ENCODE results near the gene RTP2. TPM values are rescaled to one million over a fixed set of nuclear protein-coding genes. Genes with fewer than 3 reads are reported as not detected.

RTP2 gene
- total RNA-seq, 2 experiments from 2014 or later: not detected

DNA sequence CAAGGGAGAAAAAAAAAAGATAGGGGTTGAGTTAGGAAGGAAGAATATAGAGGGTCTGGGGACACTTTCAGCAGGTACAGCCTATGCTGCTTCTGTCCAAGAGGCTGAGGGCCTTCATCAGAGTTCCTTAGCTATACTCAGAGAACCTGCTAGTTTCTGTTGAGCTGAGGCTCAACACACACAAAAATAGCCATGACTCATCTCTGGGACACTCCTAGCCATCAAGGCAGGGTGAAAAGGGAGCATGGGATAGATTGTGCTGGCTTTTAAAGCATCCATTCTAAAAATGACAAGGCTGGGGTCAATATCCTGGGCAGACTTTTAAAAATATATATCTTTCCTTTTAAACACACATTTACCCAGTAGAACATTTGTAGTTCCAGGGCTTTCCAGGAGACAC, 2.8 kb upstream of the RTP2 start:
- Mint-ChIP-seq H3K27ac (no peak overlapping the region), H3K9me3 (no peaks in the 10 kb centered on the region), H3K36me3 (ENCODE audit: low read depth) (no peaks in the 10 kb centered on the region), H3K27me3 (ENCODE audit: low read depth) (no peaks in the 10 kb centered on the region), H3K4me1 (ENCODE audit: low read depth) (no peaks in the 10 kb centered on the region), H3K4me3 (no peak overlapping the region)
- CTCF ChIA-PET: interaction anchor here (1.1 to 7.6 kb wide), 2 partner anchors 10 to 385 kb away, joined by 3 to 33 read pairs; no protein-coding TSS in a partner anchor
- intact Hi-C loops (cut with micrococcal nuclease): no loop called here
- no peak for DNase-seq

DNA sequence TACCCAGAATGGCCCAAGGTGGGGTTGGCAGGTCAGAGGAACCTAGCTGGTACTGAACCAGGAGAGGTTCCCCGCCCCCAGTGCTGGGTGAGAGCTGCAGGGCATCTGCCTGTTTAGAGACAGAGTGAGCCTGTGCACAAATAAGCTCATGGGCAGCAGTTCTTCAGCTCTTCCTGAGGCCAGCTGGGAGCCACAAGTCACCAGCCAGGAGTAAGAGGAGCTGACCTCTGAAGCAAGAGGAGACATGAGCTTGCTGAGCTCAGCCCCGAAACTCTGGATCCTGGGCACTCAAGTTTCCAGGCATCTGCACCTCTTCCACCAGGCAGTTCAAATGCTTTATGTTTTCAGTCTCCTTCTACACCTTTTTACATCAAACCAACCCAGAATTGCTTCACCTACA, 2.1 kb downstream of the RTP2 start:
- no peak for DNase-seq
- Mint-ChIP-seq H3K27me3 (ENCODE audit: low read depth) (peaks cover 5% of the 10 kb centered on the region), H3K4me1 (ENCODE audit: low read depth) (no peaks in the 10 kb centered on the region), H3K9me3 (no peaks in the 10 kb centered on the region), H3K4me3 (no peak overlapping the region), H3K36me3 (ENCODE audit: low read depth) (no peaks in the 10 kb centered on the region), H3K27ac (no peak overlapping the region)
- intact Hi-C loops (cut with micrococcal nuclease): no loop called here
- CTCF ChIA-PET: interaction anchor here (0.6 to 7.6 kb wide), 4 partner anchors 15 to 379 kb away, joined by 3 to 33 read pairs (median 8); no protein-coding TSS in a partner anchor

DNA sequence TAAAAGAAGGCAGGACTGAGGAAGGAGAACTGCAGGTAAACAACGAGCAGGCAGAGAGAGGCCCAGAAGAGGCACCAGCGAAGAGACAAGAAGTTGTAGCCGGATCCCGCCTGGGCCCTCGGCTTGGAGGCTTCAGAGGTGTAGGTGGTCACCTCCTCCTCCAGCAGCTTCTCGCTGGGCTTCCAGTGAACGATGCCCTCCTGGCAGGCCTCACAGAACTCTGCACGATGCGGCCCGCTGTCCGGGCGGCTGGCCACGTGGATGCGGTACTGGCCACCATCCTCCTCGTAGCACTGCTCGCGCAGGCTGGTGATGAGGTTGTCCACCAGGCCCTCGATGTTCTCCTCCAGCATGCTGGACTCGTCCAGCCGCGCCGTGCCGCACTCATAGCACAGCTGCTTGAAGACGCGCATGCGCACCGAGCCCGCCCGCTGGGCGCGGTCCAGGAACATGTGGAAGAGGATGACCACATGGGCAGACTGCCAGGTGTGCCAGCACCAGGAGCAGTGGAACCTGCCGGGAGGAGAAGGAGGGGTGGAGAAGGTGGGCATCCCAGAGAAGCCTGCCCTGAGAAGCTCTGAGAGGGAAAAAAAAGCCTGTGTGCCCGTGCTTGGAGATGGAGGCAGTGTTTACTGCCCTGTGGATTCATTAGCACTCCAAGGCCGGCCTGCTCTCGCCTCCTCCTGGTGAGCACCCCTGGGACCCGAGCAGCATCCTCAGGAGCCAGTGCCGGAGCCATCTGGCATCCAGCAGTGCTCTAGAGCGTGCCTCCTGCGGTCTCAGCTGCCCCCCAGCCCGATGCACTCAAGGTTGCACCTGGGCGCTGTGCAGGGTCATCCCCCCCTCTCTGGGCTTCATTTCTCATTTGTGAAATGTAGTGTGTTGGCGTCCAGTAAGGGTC, 3.6 kb downstream of the RTP2 start:
- DNase-seq: no peak
- CTCF ChIA-PET: interaction anchor here (0.6 to 0.7 kb wide), 2 partner anchors 17 to 759 kb away, joined by 3 to 4 read pairs; no protein-coding TSS in a partner anchor
- Mint-ChIP-seq H3K4me1 (ENCODE audit: low read depth) (no peaks in the 10 kb centered on the region), H3K27ac (no peak overlapping the region), H3K9me3 (no peaks in the 10 kb centered on the region), H3K4me3 (no peak overlapping the region), H3K36me3 (ENCODE audit: low read depth) (no peaks in the 10 kb centered on the region), H3K27me3 (ENCODE audit: low read depth) (peaks cover 11% of the 10 kb centered on the region)
- intact Hi-C loops (cut with micrococcal nuclease): no loop called here

DNA sequence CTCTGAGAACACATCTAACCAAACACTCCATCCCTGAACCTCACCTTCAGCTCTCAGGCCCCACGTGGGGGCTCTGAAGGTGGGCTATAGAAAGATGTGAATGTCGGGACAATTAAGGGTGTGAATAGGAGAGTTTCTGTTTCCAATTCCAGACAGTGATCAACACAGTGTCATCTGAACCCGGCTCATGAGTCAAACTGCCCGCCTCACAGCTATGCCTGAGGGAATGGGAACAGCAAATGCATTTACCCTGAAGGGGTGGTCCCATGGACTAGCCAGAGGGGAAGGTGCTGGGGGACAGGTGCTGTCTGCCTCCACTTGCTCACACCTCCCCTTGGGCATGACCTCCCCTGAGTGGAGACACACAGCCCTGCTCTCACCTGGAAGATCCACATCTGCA, 6.3 kb downstream of the RTP2 start:
- CTCF ChIA-PET: interaction anchor here (0.6 to 1.2 kb wide), 3 partner anchors 16 to 380 kb away, joined by 3 to 4 read pairs (median 3); no protein-coding TSS in a partner anchor
- Mint-ChIP-seq H3K4me1 (ENCODE audit: low read depth) (no peaks in the 10 kb centered on the region), H3K27ac (no peak overlapping the region), H3K36me3 (ENCODE audit: low read depth) (no peaks in the 10 kb centered on the region), H3K9me3 (no peaks in the 10 kb centered on the region), H3K27me3 (ENCODE audit: low read depth) (peaks cover 12% of the 10 kb centered on the region), H3K4me3 (no peak overlapping the region)
- intact Hi-C loops (cut with micrococcal nuclease): no loop called here
- DNase-seq: no peak

DNA sequence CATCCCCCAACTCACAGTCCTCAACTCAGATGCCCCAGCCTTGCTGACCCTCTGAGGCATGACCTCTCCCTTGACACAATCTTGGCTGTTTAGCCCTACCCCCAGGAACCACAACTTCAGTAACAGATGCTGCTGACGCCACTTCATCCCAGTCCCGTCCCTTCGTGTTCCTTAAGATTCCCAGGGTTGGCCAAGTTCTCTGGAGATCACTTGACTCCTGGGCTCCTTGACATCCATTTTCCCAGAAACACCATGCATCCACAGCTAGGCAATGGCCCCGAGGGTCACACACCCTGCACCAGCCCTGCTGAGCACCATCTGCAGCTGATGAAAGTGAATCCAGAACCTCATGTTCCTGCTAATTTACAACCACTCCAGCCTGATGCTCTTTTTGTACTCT, 6.9 kb downstream of the RTP2 start:
- DNase-seq: no peak
- CTCF ChIA-PET: interaction anchor here (0.6 to 1.2 kb wide), 3 partner anchors 16 to 379 kb away, joined by 3 to 4 read pairs (median 3); no protein-coding TSS in a partner anchor
- Mint-ChIP-seq H3K27ac (no peak overlapping the region), H3K9me3 (no peaks in the 10 kb centered on the region), H3K4me1 (ENCODE audit: low read depth) (no peaks in the 10 kb centered on the region), H3K36me3 (ENCODE audit: low read depth) (no peaks in the 10 kb centered on the region), H3K4me3 (no peak overlapping the region), H3K27me3 (ENCODE audit: low read depth) (peaks cover 15% of the 10 kb centered on the region)
- intact Hi-C loops (cut with micrococcal nuclease): no loop called here

DNA sequence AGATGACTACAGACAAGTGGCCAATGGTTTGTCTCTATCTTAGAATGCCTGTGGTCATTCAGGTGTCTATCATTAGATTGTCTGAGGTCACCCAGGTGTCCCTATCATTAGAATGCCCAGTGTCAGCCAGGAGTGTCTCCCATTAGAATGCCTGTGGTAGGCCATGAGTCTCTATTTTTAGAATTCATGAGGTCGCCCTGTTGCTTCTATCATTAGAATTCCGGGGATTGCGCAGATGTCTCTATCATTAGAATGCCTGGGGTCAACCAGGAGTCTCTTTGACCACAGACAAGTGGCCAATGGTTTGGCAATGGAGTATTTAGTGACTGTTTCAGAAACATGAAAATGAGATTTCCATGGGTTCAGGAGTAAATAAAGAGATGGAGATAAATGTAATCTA, 7.6 kb downstream of the RTP2 start:
- H3K27me3 Mint-ChIP-seq (ENCODE audit: low read depth): peaks cover 17% of the 10 kb centered on the region
- H3K4me1 Mint-ChIP-seq (ENCODE audit: low read depth): no peaks in the 10 kb centered on the region
- no peaks in the 10 kb centered on the region for H3K9me3 Mint-ChIP-seq
- H3K27ac Mint-ChIP-seq: no peak overlapping the region
- CTCF ChIA-PET: interaction anchor here (1.2 kb wide), 1 partner anchor 15 kb away, joined by 3 read pairs; no protein-coding TSS in a partner anchor
- no peak for DNase-seq
- intact Hi-C loops (cut with micrococcal nuclease): no loop called here
- H3K36me3 Mint-ChIP-seq (ENCODE audit: low read depth): no peaks in the 10 kb centered on the region
- no peak overlapping the region for H3K4me3 Mint-ChIP-seq

DNA sequence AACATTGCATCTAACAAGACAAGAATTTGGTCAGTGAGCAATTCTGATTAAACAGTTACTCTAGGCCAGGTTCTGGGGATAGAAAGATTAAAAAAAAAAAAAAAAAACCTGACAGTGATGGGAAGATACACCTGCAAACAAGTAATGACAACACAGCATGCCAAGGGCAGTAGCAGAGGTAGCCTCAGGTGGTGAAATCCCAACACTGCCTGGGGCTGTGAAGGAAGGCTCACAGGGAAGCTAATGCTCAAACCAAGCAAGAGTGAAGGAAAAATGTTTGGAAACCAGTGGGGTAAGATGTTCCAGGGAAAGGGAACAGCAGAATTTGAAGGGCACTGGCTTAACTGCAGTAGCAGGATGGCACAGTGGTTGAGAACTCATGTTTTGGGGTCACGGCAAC, 8.9 kb downstream of the RTP2 start:
- intact Hi-C loops (cut with micrococcal nuclease): no loop called here
- no peak for DNase-seq
- no peak overlapping the region for H3K27ac Mint-ChIP-seq
- H3K36me3 Mint-ChIP-seq (ENCODE audit: low read depth): no peaks in the 10 kb centered on the region
- peaks cover 24% of the 10 kb centered on the region for H3K27me3 Mint-ChIP-seq (ENCODE audit: low read depth)
- no peak overlapping the region for H3K4me3 Mint-ChIP-seq
- H3K4me1 Mint-ChIP-seq (ENCODE audit: low read depth): no peaks in the 10 kb centered on the region
- CTCF ChIA-PET: interaction anchor here (1.1 kb wide), 1 partner anchor 14 kb away, joined by 6 read pairs; no protein-coding TSS in a partner anchor
- no peaks in the 10 kb centered on the region for H3K9me3 Mint-ChIP-seq

DNA sequence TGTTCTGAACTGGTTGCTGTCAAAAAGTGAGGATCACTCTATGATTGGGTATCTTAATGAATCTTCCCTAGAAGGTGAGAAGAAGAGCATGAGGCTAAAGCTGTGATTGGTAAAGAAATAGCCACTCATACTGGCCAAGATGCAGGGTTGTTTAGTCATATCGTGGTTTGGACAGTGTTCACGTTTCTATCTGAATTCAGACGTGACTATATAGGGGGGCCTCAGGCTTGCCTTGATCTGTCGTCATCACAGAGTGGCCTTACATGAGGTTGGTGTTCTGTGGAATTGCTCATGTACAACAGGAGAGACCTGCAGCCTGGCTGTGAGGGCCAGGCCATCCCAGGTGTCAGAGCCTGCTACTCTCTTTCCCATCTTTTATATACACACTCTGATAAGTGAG, 12.4 kb downstream of the RTP2 start:
- no peak overlapping the region for H3K4me3 Mint-ChIP-seq

DNA sequence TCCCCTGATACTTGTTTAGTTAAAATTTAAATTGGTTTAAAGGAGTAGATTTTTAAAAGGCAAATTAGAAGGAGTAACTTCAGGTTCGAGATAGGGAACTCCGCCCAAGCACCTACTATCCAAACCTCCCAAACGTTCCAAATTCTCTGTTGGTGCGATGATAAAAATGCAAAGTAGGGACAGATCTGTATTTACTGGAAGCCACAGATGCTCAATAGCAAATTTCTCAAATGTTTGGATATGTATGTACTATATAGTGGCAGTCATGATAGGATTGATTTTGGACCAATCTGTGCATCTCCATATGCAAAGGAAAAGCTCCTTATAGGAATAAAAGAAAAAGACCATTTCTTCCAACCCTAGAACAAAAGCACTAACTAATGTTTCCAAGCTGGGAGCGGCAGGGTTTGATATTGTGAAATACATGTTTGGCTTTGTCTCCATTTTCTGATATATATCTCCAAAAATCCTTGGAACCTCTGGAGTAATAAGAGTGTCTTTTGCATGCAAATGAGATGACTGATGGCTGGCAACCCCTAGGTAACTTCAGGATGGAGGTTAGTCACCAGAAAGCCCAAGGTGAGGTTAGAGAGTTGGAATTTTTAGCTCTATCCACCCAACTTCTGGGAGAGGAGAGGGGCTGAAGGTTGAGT, 15.6 kb downstream of the RTP2 start:
- peaks cover 31% of the 10 kb centered on the region for H3K27me3 Mint-ChIP-seq (ENCODE audit: low read depth)
- peaks cover 6% of the 10 kb centered on the region for H3K4me1 Mint-ChIP-seq (ENCODE audit: low read depth)
- H3K36me3 Mint-ChIP-seq (ENCODE audit: low read depth): no peaks in the 10 kb centered on the region
- no peak for DNase-seq
- intact Hi-C loops (cut with micrococcal nuclease): no loop called here
- H3K4me3 Mint-ChIP-seq: no peak overlapping the region
- peaks cover 5% of the 10 kb centered on the region for H3K9me3 Mint-ChIP-seq
- CTCF ChIA-PET: interaction anchor here (0.7 kb wide), 1 partner anchor 367 kb away, joined by 3 read pairs; no protein-coding TSS in a partner anchor
- H3K27ac Mint-ChIP-seq: no peak overlapping the region

More for the DNA sequence above, 12.4 kb downstream of the RTP2 start:
- Mint-ChIP-seq H3K9me3 (peaks cover 3% of the 10 kb centered on the region), H3K4me1 (ENCODE audit: low read depth) (no peaks in the 10 kb centered on the region), H3K27me3 (ENCODE audit: low read depth) (peaks cover 28% of the 10 kb centered on the region), H3K27ac (no peak overlapping the region), H3K36me3 (ENCODE audit: low read depth) (no peaks in the 10 kb centered on the region)
- no peak for DNase-seq
- CTCF ChIA-PET: interaction anchor here (1.1 kb wide), 1 partner anchor 25 kb away, joined by 5 read pairs; no protein-coding TSS in a partner anchor
- intact Hi-C loops (cut with micrococcal nuclease): no loop called here

DNA sequence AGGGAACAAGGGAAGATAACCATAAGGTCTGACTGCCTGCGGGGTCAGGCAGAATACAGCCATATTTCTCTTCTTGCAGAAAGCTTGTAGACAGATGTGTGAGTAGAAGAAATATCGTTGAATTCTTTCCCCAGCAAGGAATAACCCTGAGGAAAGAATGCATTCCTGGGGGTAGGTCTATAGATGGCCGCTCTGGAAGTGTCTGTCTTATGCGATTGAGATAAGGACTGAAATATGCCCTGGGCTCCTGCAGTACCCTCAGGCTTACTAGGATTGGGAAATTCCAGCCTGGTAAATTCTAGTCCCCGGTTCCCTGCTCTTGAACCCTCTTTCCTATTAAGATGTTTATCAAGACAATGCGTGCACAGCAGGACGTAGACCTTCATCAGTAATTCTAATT, 16.4 kb downstream of the RTP2 start:
- H3K9me3 Mint-ChIP-seq: peaks cover 5% of the 10 kb centered on the region
- no peak for DNase-seq
- H3K36me3 Mint-ChIP-seq (ENCODE audit: low read depth): no peaks in the 10 kb centered on the region
- peaks cover 6% of the 10 kb centered on the region for H3K4me1 Mint-ChIP-seq (ENCODE audit: low read depth)
- peaks cover 29% of the 10 kb centered on the region for H3K27me3 Mint-ChIP-seq (ENCODE audit: low read depth)
- H3K27ac Mint-ChIP-seq: no peak overlapping the region
- intact Hi-C loops (cut with micrococcal nuclease): no loop called here
- CTCF ChIA-PET: no interaction called here
- no peak overlapping the region for H3K4me3 Mint-ChIP-seq

DNA sequence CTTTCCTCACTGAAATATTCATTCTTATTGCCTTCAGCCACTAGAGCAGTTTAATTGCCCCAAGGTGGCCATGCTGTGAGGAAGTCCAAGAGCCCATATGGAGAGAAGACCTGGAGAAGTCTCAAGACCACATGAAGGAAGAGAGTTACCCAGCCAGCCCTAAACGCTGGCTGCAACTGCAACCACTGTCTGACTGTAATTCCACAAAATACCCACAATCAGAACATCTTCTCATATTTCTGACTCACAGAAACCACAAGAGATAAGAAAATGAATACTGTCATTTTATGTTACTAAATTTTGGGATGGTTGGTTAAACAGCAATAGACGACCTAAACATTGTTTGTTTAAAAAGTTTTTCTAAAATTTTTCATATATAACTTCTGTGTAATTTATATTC, 17.5 kb downstream of the RTP2 start:
- H3K27me3 Mint-ChIP-seq (ENCODE audit: low read depth): peaks cover 29% of the 10 kb centered on the region
- DNase-seq: no peak
- CTCF ChIA-PET: interaction anchor here (1.0 to 14.7 kb wide), 3 partner anchors 19 to 365 kb away, joined by 3 to 283 read pairs (median 5); no protein-coding TSS in a partner anchor
- H3K4me1 Mint-ChIP-seq (ENCODE audit: low read depth): peaks cover 6% of the 10 kb centered on the region
- peaks cover 5% of the 10 kb centered on the region for H3K9me3 Mint-ChIP-seq
- intact Hi-C loops (cut with micrococcal nuclease): no loop called here
- no peak overlapping the region for H3K4me3 Mint-ChIP-seq
- H3K27ac Mint-ChIP-seq: no peak overlapping the region
- H3K36me3 Mint-ChIP-seq (ENCODE audit: low read depth): no peaks in the 10 kb centered on the region

DNA sequence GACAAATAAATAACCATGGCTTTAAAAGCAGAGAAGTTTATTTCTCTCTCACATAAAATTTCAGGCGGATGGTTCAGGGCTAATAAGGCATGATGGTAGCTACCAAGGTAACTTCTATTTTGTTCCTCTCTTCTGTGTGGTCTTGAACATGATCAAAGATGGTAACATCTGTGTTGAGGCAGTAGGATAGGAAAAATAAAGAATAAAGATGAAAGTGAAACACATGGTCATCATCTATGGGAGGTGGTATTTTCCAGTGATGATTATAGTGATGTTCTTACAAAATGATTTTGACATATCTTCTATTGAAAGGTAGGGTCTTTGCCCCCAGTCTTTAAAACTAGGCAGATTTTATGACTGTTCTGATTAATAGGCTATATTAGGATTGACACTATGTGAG, 17.9 kb downstream of the RTP2 start:
- Mint-ChIP-seq H3K4me1 (ENCODE audit: low read depth) (peaks cover 6% of the 10 kb centered on the region), H3K27me3 (ENCODE audit: low read depth) (peaks cover 29% of the 10 kb centered on the region), H3K9me3 (peaks cover 5% of the 10 kb centered on the region), H3K27ac (no peak overlapping the region), H3K36me3 (ENCODE audit: low read depth) (no peaks in the 10 kb centered on the region), H3K4me3 (no peak overlapping the region)
- CTCF ChIA-PET: interaction anchor here (1.0 to 14.7 kb wide), 4 partner anchors 16 to 365 kb away, joined by 3 to 283 read pairs (median 4); no protein-coding TSS in a partner anchor
- intact Hi-C loops (cut with micrococcal nuclease): no loop called here
- no peak for DNase-seq

Measured in activated naive CD4-positive, alpha-beta T cell treated with anti-CD3 and anti-CD28 coated beads for 36 hours (primary cell).